A549 (cell line): ENCODE results near the gene ADISSP. TPM values are rescaled to one million over a fixed set of nuclear protein-coding genes. Genes with fewer than 3 reads are reported as not detected.

ENCODE experiments used
- ATAC-seq, 2 experiments: fragments of 200-7000 bp in 1 of 2; fragments of >200 bp in 1 of 2; cut with Nextera tagmentation in 1 of 2; cut with Tn5 transposase in 1 of 2; 3 replicates each; pipeline versions ENCODE4 v1.8.0 to v1.9.1; 2018 to 2020; ENCODE audit warnings: mild to moderate bottlenecking in 1 of 2, moderate library complexity in 1 of 2
- CTCF ChIA-PET: fragments of 300-600 bp; sonication (Branson Sonifier 250); formaldehyde crosslinking; extraction: SDS; loops from one replicate; lab custom pipeline; 2021; ENCODE audit warnings: antibody characterized with exemption, inconsistent platforms; lab: Yijun Ruan, JAX
- POLR2A ChIA-PET: fragments of 350-600 bp; formaldehyde crosslinking; extraction: SDS; loops from one replicate; lab custom pipeline; 2021; ENCODE audit warnings: antibody characterized with exemption, inconsistent platforms; lab: Yijun Ruan, JAX
- DNase-seq, 2 experiments: peaks; one replicate each; pipeline versions ENCODE4 v3.0.0 to v3.0.0-alpha.2; 2011 to 2016; ENCODE audit warnings: low read depth in 1 of 2, low spot score in 1 of 2
- FAIRE-seq: peaks from 2 replicates; lab custom pipeline; 2011; peaks lifted over from hg19 to GRCh38; lab: Jason Lieb, UNC
- H3K27ac ChIP-seq, 2 experiments: fragments of >200 bp; sonication (Bioruptor Twin); formaldehyde crosslinking; 3 replicates each; pipeline ENCODE4 v1.5.1; 2016 to 2017
- H3K4me1 ChIP-seq: fragments of >200 bp; sonication (Bioruptor Twin); formaldehyde crosslinking; 3 replicates; pipeline ENCODE4 v1.6.1; 2016
- H3K4me2 ChIP-seq: fragments of >200 bp; sonication (Bioruptor Twin); formaldehyde crosslinking; 3 replicates; pipeline ENCODE4 v1.6.1; 2016
- H3K4me3 ChIP-seq: fragments of >200 bp; sonication (Bioruptor Twin); formaldehyde crosslinking; 3 replicates; pipeline ENCODE4 v1.5.1; 2016
- H3K9me3 ChIP-seq: fragments of >200 bp; sonication (Bioruptor Twin); formaldehyde crosslinking; 3 replicates; pipeline ENCODE4 v1.6.1; 2016
- FOSL2 ChIP-seq, 2 experiments: fragments of 450-650 bp in 1 of 2; fragments of >200 bp in 1 of 2; sonication (Bioruptor Twin) in 1 of 2; formaldehyde crosslinking; IDR thresholded peaks; 2 replicates each; pipeline versions ENCODE4 v1.5.0 to v1.6.1; 2016 to 2020; ENCODE audit warnings: mild to moderate bottlenecking in 1 of 2, moderate library complexity in 1 of 2
- HOXB13 ChIP-seq: fragments of 250-450 bp; sonication (Bioruptor Pico); IDR thresholded peaks from 2 replicates; pipeline ENCODE4 v1.5.0; 2020; ENCODE audit warnings: low read depth, mild to moderate bottlenecking, moderate library complexity
- MAZ ChIP-seq: fragments of 150-350 bp; IDR thresholded peaks from 2 replicates; pipeline ENCODE4 v1.6.1; 2014; ENCODE audit warnings: antibody characterized with exemption, low read depth, low read length, borderline replicate concordance
- NR3C1 ChIP-seq: fragments of >200 bp; sonication (Bioruptor Twin); formaldehyde crosslinking; IDR thresholded peaks from 3 replicates; pipeline ENCODE4 v1.6.1; 2017
- RNF2 ChIP-seq: fragments of 200-600 bp; sonication (generic); IDR thresholded peaks from 2 replicates; pipeline ENCODE4 v1.6.1; 2016; ENCODE audit warnings: low read depth, mild to moderate bottlenecking, antibody characterized with exemption, moderate library complexity, borderline replicate concordance
- SREBF2 ChIP-seq: fragments of 450-650 bp; IDR thresholded peaks from 2 replicates; pipeline ENCODE4 v1.6.1; 2014; ENCODE audit warnings: mild to moderate bottlenecking, moderate library complexity
- ZFP36 ChIP-seq: fragments of 450-650 bp; IDR thresholded peaks from 2 replicates; pipeline ENCODE4 v1.6.1; 2014; ENCODE audit warnings: borderline replicate concordance; ENCODE audit not compliant: partially characterized antibody
- WGBS: methylation state at CpG from one replicate; pipeline ENCODE4 v1.1.6; 2017; ENCODE audit errors: missing lambda C conversion rate; 5-methylcytosine and 5-hydroxymethylcytosine counted together
- polyA plus RNA-seq, 4 experiments: library from polyadenylated mRNA; depleted of rRNA in 3 of 4; stranded (reverse); fragments of >200 nt; fragmentation: RNase III in 1 of 4; extraction: RNeasy Plus Mini Kit Qiagen cat#74134 plus additional on column Dnase treatment in 1 of 4; gene quantifications; 2 replicates in 3 of 4; 3 replicates in 1 of 4; pipeline ENCODE4 v1.2.3, GENCODE V29; 2011 to 2017
- TF ChIP-seq, protein P1 (sequence below): fragments of 200-600 bp; sonication (generic); IDR thresholded peaks from 2 replicates; pipeline ENCODE4 v1.6.1; 2016; ENCODE audit warnings: antibody characterized with exemption, mild to moderate bottlenecking, moderate library complexity

ADISSP gene
- polyA plus RNA-seq, 2 of the 4 experiments (the other 2 are of a cell fraction) = 43.9 to 104 TPM

- FAIRE-seq = no peak
- POLR2A ChIA-PET = no interaction called here
Observed at GRCh38 chr20:3704087-3704486, 63.5 kb downstream of the ADISSP start.

More at GRCh38 chr20:3704087-3704486, 63.5 kb downstream of the ADISSP start:
- CTCF ChIA-PET = interaction anchor here (1.0 to 72.1 kb wide), 4 partner anchors 26 to 114 kb away, joined by 3 to 2233 read pairs (median 1118); partner anchors contain the start of genes ADAM33, ADISSP, CENPB and GFRA4
- ATAC-seq (no peak), DNase-seq (no peak)
- 14% methylated on average over 5 of the region's 5 CpGs for WGBS
- Histone ChIP-seq H3K4me2 (no peak overlapping the region), H3K4me3 (no peak overlapping the region), H3K4me1 (no peaks in the 10 kb centered on the region), H3K9me3 (no peaks in the 10 kb centered on the region), H3K27ac (no peak overlapping the region)
- no peak for TF ChIP-seq RNF2
- no peak for TF ChIP-seq ZFP36
- TF ChIP-seq, protein P1, sequence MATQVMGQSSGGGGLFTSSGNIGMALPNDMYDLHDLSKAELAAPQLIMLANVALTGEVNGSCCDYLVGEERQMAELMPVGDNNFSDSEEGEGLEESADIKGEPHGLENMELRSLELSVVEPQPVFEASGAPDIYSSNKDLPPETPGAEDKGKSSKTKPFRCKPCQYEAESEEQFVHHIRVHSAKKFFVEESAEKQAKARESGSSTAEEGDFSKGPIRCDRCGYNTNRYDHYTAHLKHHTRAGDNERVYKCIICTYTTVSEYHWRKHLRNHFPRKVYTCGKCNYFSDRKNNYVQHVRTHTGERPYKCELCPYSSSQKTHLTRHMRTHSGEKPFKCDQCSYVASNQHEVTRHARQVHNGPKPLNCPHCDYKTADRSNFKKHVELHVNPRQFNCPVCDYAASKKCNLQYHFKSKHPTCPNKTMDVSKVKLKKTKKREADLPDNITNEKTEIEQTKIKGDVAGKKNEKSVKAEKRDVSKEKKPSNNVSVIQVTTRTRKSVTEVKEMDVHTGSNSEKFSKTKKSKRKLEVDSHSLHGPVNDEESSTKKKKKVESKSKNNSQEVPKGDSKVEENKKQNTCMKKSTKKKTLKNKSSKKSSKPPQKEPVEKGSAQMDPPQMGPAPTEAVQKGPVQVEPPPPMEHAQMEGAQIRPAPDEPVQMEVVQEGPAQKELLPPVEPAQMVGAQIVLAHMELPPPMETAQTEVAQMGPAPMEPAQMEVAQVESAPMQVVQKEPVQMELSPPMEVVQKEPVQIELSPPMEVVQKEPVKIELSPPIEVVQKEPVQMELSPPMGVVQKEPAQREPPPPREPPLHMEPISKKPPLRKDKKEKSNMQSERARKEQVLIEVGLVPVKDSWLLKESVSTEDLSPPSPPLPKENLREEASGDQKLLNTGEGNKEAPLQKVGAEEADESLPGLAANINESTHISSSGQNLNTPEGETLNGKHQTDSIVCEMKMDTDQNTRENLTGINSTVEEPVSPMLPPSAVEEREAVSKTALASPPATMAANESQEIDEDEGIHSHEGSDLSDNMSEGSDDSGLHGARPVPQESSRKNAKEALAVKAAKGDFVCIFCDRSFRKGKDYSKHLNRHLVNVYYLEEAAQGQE = no peak
- no peak for TF ChIP-seq MAZ
- TF ChIP-seq FOSL2 (IDR thresholded peaks at IDR 0.05) = no peak
- no peak for TF ChIP-seq FOSL2 (CRISPR knock-in tag; IDR thresholded peaks at IDR 0.05)
- no peak for TF ChIP-seq HOXB13
- TF ChIP-seq SREBF2 = no peak
- TF ChIP-seq NR3C1 = no peak

Other genes with a start within 250 kb of the ADISSP start
- gene GFRA4, start 104.4 kb downstream of the ADISSP start, polyA plus RNA-seq (2011; rRNA removed) = not detected in 2 replicates
- not detected in 3 replicates for gene GFRA4, start 104.4 kb downstream of the ADISSP start, polyA plus RNA-seq (2017; fragmentation: RNase III; extraction: RNeasy Plus Mini Kit Qiagen cat#74134 plus additional on column Dnase treatment)
- 0.05 and 0.08 TPM in 2 replicates for gene ADAM33, start 85.7 kb downstream of the ADISSP start, polyA plus RNA-seq (2011; rRNA removed)
- gene ADAM33, start 85.7 kb downstream of the ADISSP start, polyA plus RNA-seq (2017; fragmentation: RNase III; extraction: RNeasy Plus Mini Kit Qiagen cat#74134 plus additional on column Dnase treatment) = 0.07 to 0.22 TPM (median 0.14 TPM) in 3 replicates
- 0.01 TPM in 1 of 2 replicates, not detected in the other for gene SIGLEC1, start 55.2 kb downstream of the ADISSP start, polyA plus RNA-seq (2011; rRNA removed)
- gene SIGLEC1, start 55.2 kb downstream of the ADISSP start, polyA plus RNA-seq (2017; fragmentation: RNase III; extraction: RNeasy Plus Mini Kit Qiagen cat#74134 plus additional on column Dnase treatment) = not detected in 3 replicates
- gene HSPA12B, start 35.1 kb downstream of the ADISSP start, polyA plus RNA-seq (2011; rRNA removed) = 0.25 and 0.37 TPM in 2 replicates
- 1.1 to 1.6 TPM (median 1.2 TPM) in 3 replicates for gene HSPA12B, start 35.1 kb downstream of the ADISSP start, polyA plus RNA-seq (2017; fragmentation: RNase III; extraction: RNeasy Plus Mini Kit Qiagen cat#74134 plus additional on column Dnase treatment)
- 0.41 and 0.46 TPM in 2 replicates for gene SPEF1, start 13.7 kb upstream of the ADISSP start, polyA plus RNA-seq (2011; rRNA removed)
- gene SPEF1, start 13.7 kb upstream of the ADISSP start, polyA plus RNA-seq (2017; fragmentation: RNase III; extraction: RNeasy Plus Mini Kit Qiagen cat#74134 plus additional on column Dnase treatment) = 0.89 to 1.4 TPM (median 1.3 TPM) in 3 replicates
- gene CENPB, start 19.0 kb upstream of the ADISSP start, polyA plus RNA-seq (2011; rRNA removed) = 35.9 and 42.6 TPM in 2 replicates
- 93.1 to 107 TPM (median 106 TPM) in 3 replicates for gene CENPB, start 19.0 kb upstream of the ADISSP start, polyA plus RNA-seq (2017; fragmentation: RNase III; extraction: RNeasy Plus Mini Kit Qiagen cat#74134 plus additional on column Dnase treatment)
- gene CDC25B, start 28.6 kb upstream of the ADISSP start, polyA plus RNA-seq (2011; rRNA removed) = 133 and 136 TPM in 2 replicates
- gene CDC25B, start 28.6 kb upstream of the ADISSP start, polyA plus RNA-seq (2017; fragmentation: RNase III; extraction: RNeasy Plus Mini Kit Qiagen cat#74134 plus additional on column Dnase treatment) = 129 to 150 TPM (median 140 TPM) in 3 replicates
- gene AP5S1, start 52.8 kb upstream of the ADISSP start, polyA plus RNA-seq (2011; rRNA removed) = 10.2 and 11.8 TPM in 2 replicates
- gene AP5S1, start 52.8 kb upstream of the ADISSP start, polyA plus RNA-seq (2017; fragmentation: RNase III; extraction: RNeasy Plus Mini Kit Qiagen cat#74134 plus additional on column Dnase treatment) = 17.7 to 20.6 TPM (median 19.9 TPM) in 3 replicates
- 18.9 and 25.7 TPM in 2 replicates for gene MAVS, start 79.1 kb upstream of the ADISSP start, polyA plus RNA-seq (2011; rRNA removed)
- 28.4 to 31.0 TPM (median 29.1 TPM) in 3 replicates for gene MAVS, start 79.1 kb upstream of the ADISSP start, polyA plus RNA-seq (2017; fragmentation: RNase III; extraction: RNeasy Plus Mini Kit Qiagen cat#74134 plus additional on column Dnase treatment)
- gene PANK2, start 121.6 kb upstream of the ADISSP start, polyA plus RNA-seq (2011; rRNA removed) = 39.3 and 45.9 TPM in 2 replicates
- 40.3 to 44.6 TPM (median 43.8 TPM) in 3 replicates for gene PANK2, start 121.6 kb upstream of the ADISSP start, polyA plus RNA-seq (2017; fragmentation: RNase III; extraction: RNeasy Plus Mini Kit Qiagen cat#74134 plus additional on column Dnase treatment)
- 8.6 and 12.9 TPM in 2 replicates for gene RNF24, start 247.8 kb upstream of the ADISSP start, polyA plus RNA-seq (2011; rRNA removed)
- gene RNF24, start 247.8 kb upstream of the ADISSP start, polyA plus RNA-seq (2017; fragmentation: RNase III; extraction: RNeasy Plus Mini Kit Qiagen cat#74134 plus additional on column Dnase treatment) = 8.2 to 9.4 TPM (median 8.8 TPM) in 3 replicates